CD4-positive, alpha-beta memory T cell (primary cell): ENCODE data around the gene RAP1GAP2. TPM values are rescaled to one million over a fixed set of nuclear protein-coding genes. Genes with fewer than 3 reads are reported as not detected.

Source experiments
- CTCF ChIA-PET: fragments of 350-600 bp; sonication (Branson Sonifier 250); formaldehyde crosslinking; loops from one replicate; lab custom pipeline; 2021; ENCODE audit warnings: inconsistent platforms; ENCODE audit not compliant: partially characterized antibody; lab: Charles Lee
- POLR2A ChIA-PET: fragments of 350-600 bp; sonication (Branson Sonifier 250); formaldehyde crosslinking; loops from one replicate; lab custom pipeline; 2021; ENCODE audit not compliant: partially characterized antibody; lab: Charles Lee
- DNase-seq, 5 donors: peaks; one replicate each; pipeline versions ENCODE4 v3.0.0 to v3.0.0-alpha.2; 2020 to 2022; ENCODE audit warnings: mixed read lengths in 1 of 5
- H3K27ac ChIP-seq: one replicate; pipeline ENCODE4 v1.7.0; 2013; ENCODE audit warnings: low read depth, low read length
- H3K27me3 ChIP-seq: 2 replicates; pipeline ENCODE4 v1.7.0; 2013; ENCODE audit warnings: mild to moderate bottlenecking, low read length, moderate library complexity; ENCODE audit not compliant: insufficient read depth
- H3K36me3 ChIP-seq: 2 replicates; pipeline ENCODE4 v1.7.0; 2013; ENCODE audit warnings: mild to moderate bottlenecking, low read length, moderate library complexity; ENCODE audit not compliant: insufficient read depth
- H3K4me1 ChIP-seq: 2 replicates; pipeline ENCODE4 v1.7.0; 2013; ENCODE audit warnings: mild to moderate bottlenecking, low read length, moderate library complexity; ENCODE audit not compliant: insufficient read depth
- H3K4me3 ChIP-seq, 2 donors: one replicate each; pipeline ENCODE4 v1.7.0; 2013; ENCODE audit warnings: low read length in 2 of 2, mild to moderate bottlenecking in 1 of 2
- H3K9me3 ChIP-seq, 2 donors: one replicate each; pipeline ENCODE4 v1.7.0; 2013; ENCODE audit warnings: low read length in 2 of 2, control low read depth in 1 of 2; ENCODE audit not compliant: control insufficient read depth in 1 of 2
- H3K27ac Mint-ChIP-seq, 7 donors: one replicate each; pipeline ENCODE4 v1.8.0; 2020 to 2021; ENCODE audit warnings: mixed read lengths in 7 of 7, mild to moderate bottlenecking in 6 of 7, inconsistent platforms in 3 of 7, moderate library complexity in 3 of 7
- H3K27me3 Mint-ChIP-seq, 2 donors: one replicate each; pipeline ENCODE4 v1.8.0; 2020 to 2021; ENCODE audit warnings: mixed read lengths in 2 of 2
- H3K36me3 Mint-ChIP-seq, 2 donors: one replicate each; pipeline ENCODE4 v1.8.0; 2020 to 2021; ENCODE audit warnings: mixed read lengths in 2 of 2, inconsistent platforms in 1 of 2, mild to moderate bottlenecking in 1 of 2
- H3K4me1 Mint-ChIP-seq, 4 donors: one replicate each; pipeline ENCODE4 v1.8.0; 2020 to 2021; ENCODE audit warnings: mixed read lengths in 4 of 4, mild to moderate bottlenecking in 1 of 4
- H3K4me3 Mint-ChIP-seq, 8 donors: one replicate each; pipeline ENCODE4 v1.8.0; 2020 to 2021; ENCODE audit warnings: mixed read lengths in 8 of 8, mild to moderate bottlenecking in 7 of 8, moderate library complexity in 6 of 8, inconsistent platforms in 3 of 8
- H3K9me3 Mint-ChIP-seq, 8 donors: one replicate each; pipeline ENCODE4 v1.8.0; 2020 to 2021; ENCODE audit warnings: mixed read lengths in 8 of 8, mild to moderate bottlenecking in 5 of 8, inconsistent platforms in 3 of 8, moderate library complexity in 1 of 8
- intact Hi-C: fragments of 100-400 bp; cut with micrococcal nuclease; formaldehyde crosslinking; loops from one replicate; pipeline ENCODE4 v1.15.1; 2023
- polyA plus RNA-seq, 2 donors: library from polyadenylated mRNA; unstranded; fragments of 300-500 nt; fragmentation: Illumina TruSeq; gene quantifications; one replicate each; pipeline ENCODE4 v1.2.3, GENCODE V29; 2021
- total RNA-seq, 2 experiments: library from RNA; stranded (reverse); gene quantifications; one replicate each; pipeline ENCODE4 v1.2.3, GENCODE V29; 2021

Gene RAP1GAP2
- total and polyA plus RNA-seq, 4 experiments from 2014 or later: 0.38 to 9.9 (median 8.0) TPM

GRCh38 chr17:2897605-2898004 lies 101.4 kb downstream of the RAP1GAP2 start:
- H3K9me3 ChIP-seq: no peaks in the 10 kb centered on the region
- no peaks in the 10 kb centered on the region for H3K27me3 ChIP-seq
- H3K27ac ChIP-seq: no peak overlapping the region
- intact Hi-C loops: no loop called here
- H3K4me3 ChIP-seq: no peak overlapping the region
- H3K9me3 Mint-ChIP-seq: no peaks in the 10 kb centered on the region
- ChIA-PET CTCF (no interaction called here), POLR2A (no interaction called here)
- no peaks in the 10 kb centered on the region for H3K4me1 ChIP-seq
- peaks cover 11 to 32% (median 15%) of the 10 kb centered on the region in 4 donors for H3K4me1 Mint-ChIP-seq
- peaks cover 4 to 13% of the 10 kb centered on the region in 2 donors for H3K36me3 Mint-ChIP-seq
- H3K4me3 Mint-ChIP-seq: no peak overlapping the region
- DNase-seq: no peak
- H3K36me3 ChIP-seq: peaks cover under 1% of the 10 kb centered on the region
- no peak overlapping the region for H3K27ac Mint-ChIP-seq
- H3K27me3 Mint-ChIP-seq: no peaks in the 10 kb centered on the region

- Histone ChIP-seq H3K27me3 (no peaks in the 10 kb centered on the region), H3K27ac (no peak overlapping the region), H3K9me3 (no peaks in the 10 kb centered on the region), H3K4me1 (no peaks in the 10 kb centered on the region), H3K36me3 (no peaks in the 10 kb centered on the region), H3K4me3 (no peak overlapping the region)
- Mint-ChIP-seq H3K27me3 (no peaks in the 10 kb centered on the region), H3K4me3 (no peak overlapping the region), H3K9me3 (no peaks in the 10 kb centered on the region), H3K27ac (peak overlapping the region in 1 of 7 donors; percentile 46), H3K36me3 (peaks cover 0 to 15% of the 10 kb centered on the region in 2 donors), H3K4me1 (peaks cover 11 to 31% (median 14%) of the 10 kb centered on the region in 4 donors)
- CTCF ChIA-PET: no interaction called here
- DNase-seq: no peak
- POLR2A ChIA-PET: interaction anchor here (1.0 kb wide), 1 partner anchor 9 kb away, joined by 3 read pairs; no protein-coding TSS in a partner anchor
- intact Hi-C loops: no loop called here
Measured at GRCh38 chr17:2898255-2898926, 102.2 kb downstream of the RAP1GAP2 start.

- Mint-ChIP-seq H3K4me1 (peaks cover 11 to 31% (median 14%) of the 10 kb centered on the region in 4 donors), H3K4me3 (no peak overlapping the region), H3K27ac (no peak overlapping the region), H3K36me3 (peaks cover 0 to 12% of the 10 kb centered on the region in 2 donors), H3K27me3 (no peaks in the 10 kb centered on the region), H3K9me3 (no peaks in the 10 kb centered on the region)
- Histone ChIP-seq H3K9me3 (no peaks in the 10 kb centered on the region), H3K4me3 (no peak overlapping the region), H3K27me3 (no peaks in the 10 kb centered on the region), H3K27ac (no peak overlapping the region), H3K4me1 (no peaks in the 10 kb centered on the region), H3K36me3 (no peaks in the 10 kb centered on the region)
- ChIA-PET CTCF (no interaction called here), POLR2A (no interaction called here)
- intact Hi-C loops: no loop called here
- DNase-seq: no peak
Measured at GRCh38 chr17:2899906-2900305, 103.7 kb downstream of the RAP1GAP2 start.

GRCh38 chr17:2900842-2901241 lies 104.6 kb downstream of the RAP1GAP2 start:
- H3K4me1 ChIP-seq: no peaks in the 10 kb centered on the region
- no peaks in the 10 kb centered on the region for H3K27me3 ChIP-seq
- no peak overlapping the region for H3K4me3 ChIP-seq
- POLR2A ChIA-PET: no interaction called here
- H3K36me3 ChIP-seq: peaks cover 7% of the 10 kb centered on the region
- Mint-ChIP-seq H3K4me1 (peaks cover 11 to 29% (median 13%) of the 10 kb centered on the region in 4 donors), H3K9me3 (no peaks in the 10 kb centered on the region), H3K27ac (no peak overlapping the region), H3K27me3 (no peaks in the 10 kb centered on the region), H3K36me3 (peaks cover 5 to 13% of the 10 kb centered on the region in 2 donors), H3K4me3 (no peak overlapping the region)
- intact Hi-C loops: no loop called here
- DNase-seq: no peak
- H3K9me3 ChIP-seq: no peaks in the 10 kb centered on the region
- CTCF ChIA-PET: no interaction called here
- H3K27ac ChIP-seq: no peak overlapping the region

- Histone ChIP-seq H3K4me3 (no peak overlapping the region), H3K4me1 (no peaks in the 10 kb centered on the region), H3K27me3 (no peaks in the 10 kb centered on the region), H3K36me3 (peaks cover 7% of the 10 kb centered on the region), H3K27ac (no peak overlapping the region), H3K9me3 (no peaks in the 10 kb centered on the region)
- peak overlapping the region in 2 of 7 donors; percentile 8 to 59 for H3K27ac Mint-ChIP-seq
- no peak for DNase-seq
- H3K4me1 Mint-ChIP-seq: peaks cover 10 to 24% (median 11%) of the 10 kb centered on the region in 4 donors
- H3K9me3 Mint-ChIP-seq: no peaks in the 10 kb centered on the region
- POLR2A ChIA-PET: no interaction called here
- peaks cover 9 to 14% of the 10 kb centered on the region in 2 donors for H3K36me3 Mint-ChIP-seq
- intact Hi-C loops: no loop called here
- H3K27me3 Mint-ChIP-seq: no peaks in the 10 kb centered on the region
- CTCF ChIA-PET: no interaction called here
- no peak overlapping the region for H3K4me3 Mint-ChIP-seq
Measured at GRCh38 chr17:2901582-2901981, 105.3 kb downstream of the RAP1GAP2 start.

GRCh38 chr17:2902546-2902945 lies 106.3 kb downstream of the RAP1GAP2 start:
- H3K27me3 ChIP-seq: no peaks in the 10 kb centered on the region
- Mint-ChIP-seq H3K4me3 (no peak overlapping the region), H3K4me1 (peaks cover 12 to 28% (median 15%) of the 10 kb centered on the region in 4 donors), H3K9me3 (no peaks in the 10 kb centered on the region), H3K36me3 (peaks cover 19 to 23% of the 10 kb centered on the region in 2 donors), H3K27me3 (no peaks in the 10 kb centered on the region), H3K27ac (no peak overlapping the region)
- H3K27ac ChIP-seq: no peak overlapping the region
- POLR2A ChIA-PET: no interaction called here
- intact Hi-C loops: no loop called here
- DNase-seq: no peak
- CTCF ChIA-PET: no interaction called here
- no peaks in the 10 kb centered on the region for H3K9me3 ChIP-seq
- no peaks in the 10 kb centered on the region for H3K4me1 ChIP-seq
- H3K36me3 ChIP-seq: peaks cover 14% of the 10 kb centered on the region
- no peak overlapping the region for H3K4me3 ChIP-seq

GRCh38 chr17:2903193-2903974 lies 107.1 kb downstream of the RAP1GAP2 start:
- ChIA-PET CTCF (no interaction called here), POLR2A (no interaction called here)
- Histone ChIP-seq H3K4me1 (no peaks in the 10 kb centered on the region), H3K4me3 (no peak overlapping the region), H3K9me3 (no peaks in the 10 kb centered on the region), H3K27ac (no peak overlapping the region), H3K36me3 (peaks cover 14% of the 10 kb centered on the region), H3K27me3 (no peaks in the 10 kb centered on the region)
- DNase-seq: no peak
- H3K36me3 Mint-ChIP-seq: peaks cover 24 to 29% of the 10 kb centered on the region in 2 donors
- no peaks in the 10 kb centered on the region for H3K9me3 Mint-ChIP-seq
- H3K4me3 Mint-ChIP-seq: no peak overlapping the region
- intact Hi-C loops: no loop called here
- peaks cover 15 to 31% (median 18%) of the 10 kb centered on the region in 4 donors for H3K4me1 Mint-ChIP-seq
- H3K27ac Mint-ChIP-seq: no peak overlapping the region
- H3K27me3 Mint-ChIP-seq: no peaks in the 10 kb centered on the region
